ENCODE measurements around the gene FAT4.

- no peak for TF ChIP-seq CTCF (IDR thresholded peaks at IDR 0.05; ENCODE audit: borderline replicate concordance, extremely low read depth, low read length, poor library complexity, severe bottlenecking)
- no peak for TF ChIP-seq EZH2 (IDR thresholded peaks at IDR 0.05; ENCODE audit: borderline replicate concordance, low read depth, low read length, severe bottlenecking)
Observed at GRCh38 chr4:125346616-125347015, 31.9 kb downstream of the FAT4 start.

Measured in DND-41 (cell line).